Erythroblast (primary cell): ENCODE results near the gene ZBTB46.

Source experiments
- DNase-seq, 2 experiments: peaks; one replicate each; lab custom pipeline; 2025; lab: John Stamatoyannopoulos, UW
- GATA1 ChIP-seq: IDR thresholded peaks from 2 replicates; pipeline ENCODE4 v1.6.1; 2011; ENCODE audit warnings: low read depth, mild to moderate bottlenecking, control low read depth, low read length, moderate library complexity
- POLR2A ChIP-seq: IDR thresholded peaks from 2 replicates; pipeline ENCODE4 v1.6.1; 2011; ENCODE audit warnings: mild to moderate bottlenecking, low read length

The ZBTB46 gene

DNA sequence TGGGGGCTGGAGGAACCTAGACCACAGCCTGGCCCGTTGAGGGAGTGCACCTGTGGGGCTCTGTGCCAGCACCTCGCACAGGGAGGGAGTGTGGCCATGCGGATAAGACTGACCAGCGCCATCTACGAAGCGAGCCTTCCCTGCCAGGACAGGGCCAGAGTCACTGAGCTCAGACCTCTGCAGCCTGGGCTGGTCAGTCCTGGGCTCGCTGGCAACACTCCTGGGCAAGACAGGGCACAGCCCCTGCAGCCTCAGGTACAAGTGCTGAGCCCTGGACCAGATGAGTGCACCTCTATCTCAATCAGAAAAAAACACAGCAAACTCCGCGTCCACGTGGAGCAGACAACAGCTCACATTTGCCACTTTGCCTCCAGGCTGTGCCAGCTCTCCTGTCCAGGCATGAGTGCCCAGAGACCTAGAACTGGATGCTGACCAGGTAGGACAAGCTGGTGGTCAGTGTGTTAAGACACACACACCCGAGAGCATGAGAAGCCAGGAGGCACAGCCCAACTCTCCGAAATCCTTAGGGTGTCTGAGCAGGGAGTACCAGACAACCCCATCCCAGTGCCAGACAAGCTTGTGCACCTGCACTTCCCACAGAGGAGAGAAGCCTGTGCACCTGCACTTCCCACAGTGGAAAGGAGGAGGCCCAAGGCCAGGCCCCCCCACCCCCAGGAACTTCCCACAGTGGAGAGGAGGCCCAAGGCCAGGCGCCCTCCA is 128.2 kb downstream of the ZBTB46 start:
- DNase-seq = no peak
- TF ChIP-seq POLR2A (no peak), GATA1 (no peak)

DNA sequence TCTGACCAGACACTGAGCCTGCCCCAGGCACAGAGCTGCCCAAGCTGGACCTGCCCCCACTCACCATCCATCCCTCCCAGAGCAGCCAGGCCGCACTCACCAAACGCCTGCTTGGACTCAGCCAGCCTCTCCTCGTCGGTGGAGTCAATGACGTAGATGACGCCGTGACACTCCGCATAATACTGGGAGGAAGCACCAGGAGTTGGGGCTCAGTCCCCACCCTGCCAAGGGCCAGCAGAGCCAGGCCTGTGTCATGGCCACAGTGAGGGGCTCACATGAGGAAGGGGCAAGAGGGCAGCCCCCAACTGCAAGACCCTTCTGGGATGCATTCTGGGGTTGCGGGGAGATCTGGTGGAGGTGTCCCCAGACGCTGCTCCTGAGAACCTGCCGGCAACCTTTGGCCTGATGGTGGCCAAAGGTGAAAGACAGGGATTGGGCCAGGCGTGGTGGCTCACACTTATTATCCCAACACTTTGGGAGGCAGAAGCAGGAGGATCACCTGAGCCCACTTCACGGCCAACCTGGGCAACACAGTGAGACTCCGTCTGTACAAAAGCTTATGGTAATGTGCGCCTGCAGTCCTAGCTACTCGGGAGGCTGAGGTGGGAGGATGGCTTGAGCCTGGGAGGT is 128.9 kb downstream of the ZBTB46 start:
- no peak for DNase-seq
- TF ChIP-seq POLR2A (no peak), GATA1 (no peak)

DNA sequence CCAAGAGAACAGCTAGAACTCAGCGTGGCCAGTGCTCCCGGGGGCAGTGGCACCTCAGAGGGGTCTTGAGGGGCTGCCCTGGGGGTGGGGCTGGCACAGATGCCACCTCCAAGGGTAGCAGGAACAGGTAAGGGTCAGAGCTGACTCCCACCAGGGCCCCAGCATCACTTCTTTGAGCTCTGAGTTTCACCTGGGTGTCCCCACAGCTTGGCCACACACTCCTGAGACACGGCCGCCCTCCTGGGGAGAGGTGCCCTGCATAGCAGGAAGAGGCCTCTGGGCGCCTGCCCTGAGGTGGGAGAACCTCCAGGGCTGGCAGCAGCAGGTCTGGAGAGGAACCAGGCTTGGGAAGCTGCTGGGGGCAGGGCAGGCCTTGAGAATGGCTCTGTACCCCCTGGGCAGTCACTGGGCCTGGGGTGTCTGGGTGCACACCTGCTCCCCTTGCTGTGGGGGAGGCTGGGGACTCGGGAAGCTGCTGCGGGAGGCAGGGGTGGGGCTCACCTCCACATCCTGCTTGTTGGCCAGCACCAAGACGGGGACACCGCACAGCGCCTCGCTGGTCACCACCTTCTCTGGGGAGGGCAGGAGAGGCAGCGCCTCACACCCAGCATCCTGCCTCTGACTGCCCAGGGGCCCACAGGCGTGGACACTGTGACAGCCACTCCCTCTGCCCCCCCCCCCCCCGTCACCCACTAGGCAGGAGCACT is 129.6 kb downstream of the ZBTB46 start:
- DNase-seq = no peak
- no peak for TF ChIP-seq POLR2A
- TF ChIP-seq GATA1 = no peak

DNA sequence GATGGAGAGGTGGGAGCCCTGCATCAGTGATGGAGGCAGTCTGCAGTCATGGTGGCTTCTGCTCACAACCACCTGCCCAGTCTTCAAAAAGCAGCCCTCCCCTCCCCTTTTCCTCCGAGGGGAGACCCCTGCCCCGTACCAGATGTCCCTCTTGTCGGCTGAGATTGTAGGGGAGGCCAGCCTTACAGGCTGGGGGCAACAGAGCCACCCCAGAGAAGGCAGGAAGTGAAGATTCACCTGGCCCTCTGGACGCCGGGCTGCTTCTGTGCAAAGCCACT is 130.1 kb downstream of the ZBTB46 start:
- no peak for DNase-seq
- TF ChIP-seq GATA1 = no peak
- no peak for TF ChIP-seq POLR2A

DNA sequence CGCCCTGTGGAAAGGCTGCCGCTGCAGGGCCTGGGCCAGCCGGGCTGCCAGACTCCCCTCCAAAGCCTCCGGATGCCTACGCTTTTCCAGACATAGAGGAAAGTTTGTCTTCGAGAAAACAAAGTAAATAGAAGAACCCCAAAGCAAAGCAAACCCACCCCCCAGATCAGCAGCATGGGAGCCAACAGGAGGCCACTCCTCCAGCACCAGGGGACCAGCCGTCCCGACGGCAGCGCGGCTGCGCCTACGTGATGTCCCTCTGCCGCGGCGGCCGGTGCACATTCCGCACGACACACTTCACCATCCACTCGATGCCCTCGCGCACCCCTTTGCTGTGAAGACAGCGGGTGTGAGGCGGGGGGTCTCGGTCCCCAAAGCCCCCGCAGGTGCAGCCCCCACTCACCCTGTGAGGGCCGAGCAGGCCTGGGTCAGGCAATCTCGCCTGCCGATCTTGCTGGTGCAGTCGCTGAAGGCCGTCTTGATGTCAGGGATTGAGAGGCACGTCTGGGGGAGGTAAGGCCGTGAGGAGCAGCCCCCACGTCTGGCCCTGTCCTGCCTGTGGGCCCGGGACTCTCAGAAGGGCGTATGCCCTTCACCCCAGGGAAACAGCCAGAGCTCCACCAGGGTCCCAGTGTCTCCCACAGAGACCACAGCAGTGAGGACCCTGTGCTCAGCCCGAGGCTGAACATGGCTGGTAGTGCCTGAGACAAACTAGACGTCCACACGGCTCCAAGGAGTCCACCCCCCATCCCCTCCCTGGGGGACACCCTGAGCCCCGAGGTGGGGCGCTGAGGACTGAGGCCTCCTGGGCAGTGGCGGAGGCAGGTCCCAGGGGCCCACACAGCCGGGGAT is 130.6 kb downstream of the ZBTB46 start:
- TF ChIP-seq POLR2A (peak; percentile 18), GATA1 (no peak)

DNA sequence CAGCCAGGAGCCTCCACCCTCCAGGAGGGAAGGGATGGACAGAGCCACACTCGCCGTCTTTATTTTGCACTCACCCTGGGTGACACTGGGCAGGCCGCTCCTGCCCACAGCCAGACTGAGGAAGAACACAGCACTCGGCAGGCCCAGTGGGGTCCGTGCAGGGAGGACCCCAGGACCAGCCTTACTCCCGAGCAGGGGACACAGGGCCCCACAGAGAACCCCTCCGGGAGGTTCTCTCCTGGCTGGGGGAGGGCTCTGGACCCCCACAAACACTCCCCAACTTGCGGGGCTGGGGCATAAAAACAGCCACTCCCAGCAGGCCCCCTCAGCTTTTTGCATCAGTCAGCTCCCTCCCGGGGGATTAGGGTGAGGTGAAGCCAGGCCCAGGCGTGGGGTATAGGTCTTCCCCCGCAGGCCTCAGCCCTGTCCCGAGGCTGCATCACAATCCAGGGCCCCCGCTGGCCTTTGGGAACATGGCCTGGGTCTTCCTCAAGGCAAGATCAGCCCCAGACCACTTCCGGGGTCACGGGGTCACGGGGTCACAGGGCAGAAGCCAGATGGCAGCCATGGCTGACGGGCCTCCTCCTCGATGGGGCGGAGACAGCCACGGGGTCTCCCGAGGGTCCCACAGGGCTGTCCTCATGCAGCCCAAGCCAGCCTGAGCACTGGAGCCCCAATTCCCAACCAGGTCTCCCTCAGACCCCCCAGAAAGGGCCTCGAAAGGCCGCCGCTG is 131.4 kb downstream of the ZBTB46 start:
- no peak for TF ChIP-seq GATA1
- no peak for DNase-seq

More for the DNA sequence above, 130.6 kb downstream of the ZBTB46 start:
- DNase-seq = no peak

DNA sequence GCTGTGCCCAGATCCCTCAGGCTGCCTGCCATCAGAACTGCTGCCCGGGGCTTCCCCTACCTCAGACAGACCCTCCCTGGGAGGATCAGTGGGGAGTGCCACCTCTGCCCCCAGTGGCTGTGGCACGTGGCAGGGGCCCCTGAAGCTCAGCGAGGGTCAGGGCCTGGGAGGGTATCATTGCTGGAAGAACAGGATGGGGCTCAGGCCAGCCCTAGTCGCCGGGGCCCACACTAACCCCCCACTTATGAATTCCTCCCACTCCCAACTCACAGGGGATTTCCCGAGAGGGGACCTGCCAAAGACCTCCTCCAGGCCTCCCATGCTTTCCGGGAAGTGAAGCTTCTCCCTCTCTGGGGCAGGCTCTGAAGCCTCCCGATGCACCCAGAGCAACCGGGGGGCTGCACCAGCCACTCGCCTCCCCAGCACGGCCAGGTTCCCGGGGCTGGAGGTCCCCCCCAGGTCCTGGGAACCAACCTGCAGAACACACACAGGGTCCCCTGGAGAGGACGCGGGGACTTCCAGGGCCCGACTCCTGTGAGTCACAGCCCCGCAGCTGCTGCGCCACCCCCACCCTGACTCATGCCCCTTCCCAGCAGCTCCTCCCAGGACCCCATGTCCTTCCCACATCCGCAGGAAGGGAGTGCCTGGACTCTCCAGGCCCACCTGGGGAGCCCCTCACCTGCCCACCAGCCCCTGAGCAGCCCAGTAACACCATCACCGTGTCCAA is 132.2 kb downstream of the ZBTB46 start:
- no peak for DNase-seq
- TF ChIP-seq POLR2A (no peak), GATA1 (no peak)

DNA sequence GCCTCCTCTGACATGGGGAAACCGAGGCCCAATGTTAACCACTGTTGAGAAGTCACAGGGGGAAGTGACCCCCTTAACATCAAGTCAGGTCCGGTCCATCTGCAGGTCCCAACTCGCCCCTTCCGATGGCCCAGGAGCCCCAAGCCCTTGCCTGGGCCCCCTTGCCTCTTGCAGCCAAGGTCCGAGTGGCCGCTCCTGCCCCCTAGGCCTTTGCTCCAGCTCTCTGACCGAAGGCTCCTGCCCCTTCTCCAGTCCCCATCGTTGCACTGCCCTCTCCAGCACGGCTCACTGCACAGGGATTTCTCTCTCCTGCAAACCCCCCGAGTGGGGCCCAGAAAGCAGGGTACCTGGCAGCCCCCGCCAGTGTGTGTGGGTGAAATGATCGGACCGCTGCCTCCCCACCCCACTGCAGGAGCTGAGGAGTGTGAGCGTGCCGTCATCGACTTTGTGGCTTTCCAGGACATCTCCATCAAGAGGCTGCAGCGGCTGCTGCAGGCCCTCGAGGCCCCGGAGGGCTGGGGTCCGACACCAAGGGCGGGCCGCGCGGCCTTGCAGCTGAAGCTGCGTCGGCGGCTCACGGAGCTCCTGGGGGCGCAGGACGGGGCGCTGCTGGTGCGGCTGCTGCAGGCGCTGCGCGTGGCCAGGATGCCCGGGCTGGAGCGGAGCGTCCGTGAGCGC is 133.1 kb downstream of the ZBTB46 start:
- DNase-seq = no peak
- TF ChIP-seq GATA1 (no peak), POLR2A (no peak)

DNA sequence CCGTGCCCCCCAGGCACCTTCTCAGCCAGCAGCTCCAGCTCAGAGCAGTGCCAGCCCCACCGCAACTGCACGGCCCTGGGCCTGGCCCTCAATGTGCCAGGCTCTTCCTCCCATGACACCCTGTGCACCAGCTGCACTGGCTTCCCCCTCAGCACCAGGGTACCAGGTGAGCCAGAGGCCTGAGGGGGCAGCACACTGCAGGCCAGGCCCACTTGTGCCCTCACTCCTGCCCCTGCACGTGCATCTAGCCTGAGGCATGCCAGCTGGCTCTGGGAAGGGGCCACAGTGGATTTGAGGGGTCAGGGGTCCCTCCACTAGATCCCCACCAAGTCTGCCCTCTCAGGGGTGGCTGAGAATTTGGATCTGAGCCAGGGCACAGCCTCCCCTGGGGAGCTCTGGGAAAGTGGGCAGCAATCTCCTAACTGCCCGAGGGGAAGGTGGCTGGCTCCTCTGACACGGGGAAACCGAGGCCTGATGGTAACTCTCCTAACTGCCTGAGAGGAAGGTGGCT is 133.7 kb downstream of the ZBTB46 start:
- TF ChIP-seq GATA1 = no peak
- peak; percentile 36 for TF ChIP-seq POLR2A
- DNase-seq = no peak

DNA sequence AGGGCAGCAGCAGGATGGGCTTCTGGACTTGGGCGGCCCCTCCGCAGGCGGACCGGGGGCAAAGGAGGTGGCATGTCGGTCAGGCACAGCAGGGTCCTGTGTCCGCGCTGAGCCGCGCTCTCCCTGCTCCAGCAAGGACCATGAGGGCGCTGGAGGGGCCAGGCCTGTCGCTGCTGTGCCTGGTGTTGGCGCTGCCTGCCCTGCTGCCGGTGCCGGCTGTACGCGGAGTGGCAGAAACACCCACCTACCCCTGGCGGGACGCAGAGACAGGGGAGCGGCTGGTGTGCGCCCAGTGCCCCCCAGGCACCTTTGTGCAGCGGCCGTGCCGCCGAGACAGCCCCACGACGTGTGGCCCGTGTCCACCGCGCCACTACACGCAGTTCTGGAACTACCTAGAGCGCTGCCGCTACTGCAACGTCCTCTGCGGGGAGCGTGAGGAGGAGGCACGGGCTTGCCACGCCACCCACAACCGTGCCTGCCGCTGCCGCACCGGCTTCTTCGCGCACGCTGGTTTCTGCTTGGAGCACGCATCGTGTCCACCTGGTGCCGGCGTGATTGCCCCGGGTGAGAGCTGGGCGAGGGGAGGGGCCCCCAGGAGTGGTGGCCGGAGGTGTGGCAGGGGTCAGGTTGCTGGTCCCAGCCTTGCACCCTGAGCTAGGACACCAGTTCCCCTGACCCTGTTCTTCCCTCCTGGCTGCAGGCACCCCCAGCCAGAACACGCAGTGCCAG is 134.3 kb downstream of the ZBTB46 start, which contains the start of gene TNFRSF6B:
TNFRSF6B (plus strand) TSS at position 25 of the 729 bp plus-strand sequence; CDS start at position 141, 116 bp downstream.
- TF ChIP-seq POLR2A (peak; percentile 48), GATA1 (no peak)
- DNase-seq = no peak

DNA sequence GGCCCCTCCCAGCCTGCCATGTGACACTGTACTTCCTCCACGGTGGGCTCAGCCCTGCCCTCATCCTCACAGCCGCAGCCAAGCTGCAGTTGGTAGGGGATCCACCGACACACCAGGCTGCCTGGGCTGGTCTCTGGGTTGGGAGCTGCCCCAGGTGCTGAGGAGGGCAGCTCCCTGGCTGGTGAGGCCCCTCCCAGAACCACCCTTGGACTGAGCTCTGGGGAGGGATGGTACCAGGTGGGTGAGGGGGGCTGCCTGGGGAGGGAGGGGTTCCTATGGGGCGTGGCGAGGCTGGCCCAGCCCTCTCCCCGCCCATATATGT is 134.8 kb downstream of the ZBTB46 start:
- no peak for TF ChIP-seq GATA1
- TF ChIP-seq POLR2A = no peak
- no peak for DNase-seq
